H1 (cell line): ENCODE results near the gene PDE9A. TPM values are rescaled to one million over a fixed set of nuclear protein-coding genes. Genes with fewer than 3 reads are reported as not detected.

Experiments used
- CHD7 ChIP-seq: fragments of 300-600 bp; sonication (generic); IDR thresholded peaks from 2 replicates; pipeline ENCODE4 v1.7.1; 2012; ENCODE audit warnings: low read length, moderate library complexity, mild to moderate bottlenecking, inconsistent platforms; ENCODE audit not compliant: insufficient replicate concordance
- KDM5A ChIP-seq: fragments of 200-600 bp; IDR thresholded peaks from 2 replicates; pipeline ENCODE4 v1.7.1; 2012; ENCODE audit warnings: mild to moderate bottlenecking, low read length, inconsistent platforms, mixed read lengths
- TAF7 ChIP-seq: optimal IDR thresholded peaks from 2 replicates; pipeline ENCODE3; 2011; ENCODE audit warnings: low read depth, mild to moderate bottlenecking, inconsistent platforms, low read length, moderate library complexity, borderline replicate concordance
- polyA plus RNA-seq, 7 experiments: library from polyadenylated mRNA; depleted of rRNA in 3 of 7; stranded (reverse) in 5 of 7; unstranded in 2 of 7; fragments of >200 nt in 5 of 7; fragments of 200-250 nt in 2 of 7; gene quantifications; 1 replicate in 5 of 7; 2 replicates in 1 of 7; 4 replicates in 1 of 7; pipeline versions ENCODE4 v1.2.1 to v1.2.3, GENCODE V29; 2011 to 2013; ENCODE audit warnings: missing spikeins in 2 of 7, mixed read lengths in 2 of 7
- total RNA-seq: library from RNA; stranded (reverse); fragmentation: NEBNext Ultra II Directional; extraction: Animal tissue kit (Norgen Biotek cat#: 25700); gene quantifications from 2 replicates; pipeline ENCODE4 v1.2.1, GENCODE V29; 2021

The PDE9A gene
- total and polyA plus RNA-seq, 2 of the 8 experiments (the other 6 are each of a cell fraction or from before 2014, with no cell fraction given) = 39.2 to 45.9 TPM

GRCh38 chr21:42688226-42688840 is 34.9 kb downstream of the PDE9A start (continued):
- no peak for TF ChIP-seq CHD7
- TF ChIP-seq KDM5A = no peak
- TF ChIP-seq TAF7 = no peak
